H1 (cell line): ENCODE data around the gene SIGLEC15. TPM values are rescaled to one million over a fixed set of nuclear protein-coding genes. Genes with fewer than 3 reads are reported as not detected.
"Not testable (repeated sequence)": the region's sequence is repeated elsewhere in the genome, so short reads cannot be mapped to it uniquely, and the experiment has no call there.

ENCODE experiments used
- CTCF ChIA-PET: fragments of 300-600 bp; sonication (Branson Sonifier 250); formaldehyde crosslinking; loops from one replicate; lab custom pipeline; 2021; ENCODE audit not compliant: partially characterized antibody; lab: Charles Lee
- POLR2A ChIA-PET: fragments of 300-600 bp; sonication (Branson Sonifier 250); formaldehyde crosslinking; loops from one replicate; lab custom pipeline; 2021; ENCODE audit warnings: inconsistent platforms; ENCODE audit not compliant: partially characterized antibody; lab: Charles Lee
- DNase-seq, 2 experiments: peaks; one replicate each; pipeline versions ENCODE4 v3.0.0 to v3.0.0-alpha.2; 2010 to 2022; ENCODE audit warnings: low spot score in 2 of 2, low read depth in 1 of 2, mixed read lengths in 1 of 2
- FAIRE-seq: peaks from 2 replicates; lab custom pipeline; 2011; peaks lifted over from hg19 to GRCh38; lab: Jason Lieb, UNC
- H2AFZ ChIP-seq: 2 replicates; pipeline ENCODE4 v1.8.1; 2012; ENCODE audit warnings: low read length, inconsistent platforms
- H2AK5ac ChIP-seq: 2 replicates; pipeline ENCODE4 v1.6.1; 2013; ENCODE audit warnings: low read depth, low read length
- H2BK120ac ChIP-seq: replicated peaks from 2 replicates; pipeline ENCODE3; 2013; ENCODE audit warnings: low read depth, low read length, inconsistent platforms
- H2BK12ac ChIP-seq: 2 replicates; pipeline ENCODE4 v1.6.1; 2013; ENCODE audit warnings: low read depth, low read length
- H2BK15ac ChIP-seq: 2 replicates; pipeline ENCODE4 v1.6.1; 2013; ENCODE audit warnings: low read length
- H2BK20ac ChIP-seq: 2 replicates; pipeline ENCODE4 v1.6.1; 2013; ENCODE audit warnings: low read length
- H2BK5ac ChIP-seq: 2 replicates; pipeline ENCODE4 v1.6.1; 2013; ENCODE audit warnings: low read depth, low read length
- H3K14ac ChIP-seq: 2 replicates; pipeline ENCODE4 v1.6.1; 2013; ENCODE audit warnings: inconsistent platforms; ENCODE audit not compliant: insufficient read length
- H3K18ac ChIP-seq: 2 replicates; pipeline ENCODE4 v1.6.1; 2013; ENCODE audit warnings: low read length; ENCODE audit errors: extremely low read depth
- H3K23ac ChIP-seq: 2 replicates; pipeline ENCODE4 v1.6.1; 2013; ENCODE audit warnings: inconsistent platforms; ENCODE audit not compliant: insufficient read length
- H3K23me2 ChIP-seq: 2 replicates; pipeline ENCODE4 v1.6.1; 2013; ENCODE audit warnings: low read depth, low read length
- H3K27ac ChIP-seq: 2 replicates; pipeline ENCODE4 v1.6.1; 2011; ENCODE audit warnings: low read depth, low read length, inconsistent platforms
- H3K27me3 ChIP-seq, 4 experiments: replicated peaks in 1 of 4; 1 replicate in 1 of 4; 2 replicates in 3 of 4; pipeline versions ENCODE4 v1.6.1 to v1.8.1; 2011 to 2013; ENCODE audit warnings: low read length in 3 of 4, mild to moderate bottlenecking in 3 of 4, inconsistent platforms in 2 of 4, mixed read lengths in 2 of 4, moderate library complexity in 1 of 4; ENCODE audit not compliant: control insufficient read depth in 3 of 4, insufficient read depth in 3 of 4; ENCODE audit errors: extremely low read depth in 1 of 4
- H3K36me3 ChIP-seq, 4 experiments: 2 replicates each; pipeline versions ENCODE4 v1.6.1 to v1.8.1; 2011 to 2013; ENCODE audit warnings: mild to moderate bottlenecking in 4 of 4, low read length in 3 of 4, moderate library complexity in 2 of 4, control low read depth in 1 of 4, inconsistent platforms in 1 of 4; ENCODE audit not compliant: insufficient read depth in 4 of 4, control insufficient read depth in 2 of 4
- H3K4ac ChIP-seq: replicated peaks from 2 replicates; pipeline ENCODE3; 2013; ENCODE audit warnings: low read length, low read depth, mixed read lengths, inconsistent platforms; ENCODE audit not compliant: insufficient read length
- H3K4me1 ChIP-seq, 4 experiments: replicated peaks in 1 of 4; 1 replicate in 1 of 4; 2 replicates in 3 of 4; pipeline versions ENCODE4 v1.6.1 to v1.8.1; 2011 to 2013; ENCODE audit warnings: low read length in 3 of 4, inconsistent platforms in 2 of 4, mixed read lengths in 1 of 4; ENCODE audit not compliant: insufficient read depth in 4 of 4, control insufficient read depth in 3 of 4
- H3K4me2 ChIP-seq, 2 experiments: 2 replicates each; pipeline versions ENCODE4 v1.6.1 to v1.8.1; 2011 to 2013; ENCODE audit warnings: low read depth in 2 of 2, low read length in 2 of 2, control low read depth in 1 of 2, inconsistent platforms in 1 of 2, mild to moderate bottlenecking in 1 of 2; ENCODE audit not compliant: insufficient read depth in 1 of 2
- H3K4me3 ChIP-seq, 4 experiments: fragments of 200-600, 300-600 bp in 1 of 4; sonication (generic), shearing (Covaris generic), sonication (Bioruptor Twin) in 1 of 4; 2 replicates each; pipeline versions ENCODE4 v1.5.1 to v1.8.1; 2011 to 2016; ENCODE audit warnings: low read length in 4 of 4, low read depth in 3 of 4, control low read depth in 2 of 4, inconsistent platforms in 2 of 4, mild to moderate bottlenecking in 2 of 4, mixed read lengths in 1 of 4, moderate library complexity in 1 of 4; ENCODE audit not compliant: insufficient read depth in 2 of 4; ENCODE audit errors: extremely low read depth in 1 of 4
- H3K56ac ChIP-seq: replicated peaks from 2 replicates; pipeline ENCODE3; 2013; ENCODE audit warnings: low read depth, mild to moderate bottlenecking, mixed read lengths, low read length, inconsistent platforms; ENCODE audit not compliant: insufficient read length
- H3K79me1 ChIP-seq: 2 replicates; pipeline ENCODE4 v1.6.1; 2013; ENCODE audit warnings: low read depth, low read length, control low read depth
- H3K79me2 ChIP-seq, 2 experiments: 2 replicates each; pipeline versions ENCODE4 v1.6.1 to v1.8.1; 2012 to 2013; ENCODE audit warnings: low read length in 2 of 2, mild to moderate bottlenecking in 2 of 2, inconsistent platforms in 1 of 2; ENCODE audit not compliant: insufficient read depth in 2 of 2, control insufficient read depth in 1 of 2
- H3K9ac ChIP-seq, 4 experiments: replicated peaks in 1 of 4; 1 replicate in 1 of 4; 2 replicates in 3 of 4; pipeline versions ENCODE4 v1.6.1 to v1.8.1; 2011 to 2013; ENCODE audit warnings: low read depth in 3 of 4, low read length in 3 of 4, control low read depth in 2 of 4, mild to moderate bottlenecking in 2 of 4, moderate library complexity in 2 of 4, inconsistent platforms in 1 of 4; ENCODE audit errors: extremely low read depth in 1 of 4
- H3K9me3 ChIP-seq, 2 experiments: 2 replicates each; pipeline versions ENCODE4 v1.6.1 to v1.8.1; 2012 to 2013; ENCODE audit warnings: mild to moderate bottlenecking in 2 of 2, moderate library complexity in 2 of 2, control low read depth in 1 of 2, inconsistent platforms in 1 of 2, low read depth in 1 of 2, low read length in 1 of 2, mixed read lengths in 1 of 2; ENCODE audit not compliant: insufficient read depth in 2 of 2
- H4K20me1 ChIP-seq, 2 experiments: replicated peaks in 1 of 2; 2 replicates each; pipeline versions ENCODE3 to v1.8.1; 2011 to 2013; ENCODE audit warnings: inconsistent platforms in 2 of 2, low read length in 2 of 2, mild to moderate bottlenecking in 1 of 2; ENCODE audit not compliant: insufficient read depth in 2 of 2, control insufficient read depth in 1 of 2
- H4K5ac ChIP-seq: 2 replicates; pipeline ENCODE4 v1.6.1; 2013; ENCODE audit warnings: low read length, low read depth, mixed read lengths, inconsistent platforms; ENCODE audit not compliant: insufficient read length
- H4K8ac ChIP-seq: 2 replicates; pipeline ENCODE4 v1.8.0; 2013; ENCODE audit warnings: mild to moderate bottlenecking, moderate library complexity, low read length, inconsistent platforms; ENCODE audit not compliant: insufficient read depth; ENCODE audit errors: extremely low read depth
- H4K91ac ChIP-seq: replicated peaks from 2 replicates; pipeline ENCODE3; 2013; ENCODE audit warnings: low read length, mixed read lengths, inconsistent platforms; ENCODE audit not compliant: insufficient read length
- ASH2L ChIP-seq: fragments of 200-600, 300-600 bp; sonication (generic); IDR thresholded peaks from one replicate; pipeline ENCODE4 v1.7.1; 2017; ENCODE audit warnings: low read length
- CTCF ChIP-seq, 3 experiments: IDR thresholded peaks; 1 replicate in 2 of 3; 2 replicates in 1 of 3; pipeline versions ENCODE4 v1.5.1 to v1.6.1; 2011; ENCODE audit warnings: low read length in 3 of 3, mild to moderate bottlenecking in 3 of 3, inconsistent platforms in 2 of 3, low read depth in 1 of 3, moderate library complexity in 1 of 3; ENCODE audit not compliant: insufficient read depth in 1 of 3; ENCODE audit errors: control extremely low read depth in 1 of 3
- RAD21 ChIP-seq, 2 experiments: IDR thresholded peaks in 1 of 2; conservative IDR thresholded peaks in 1 of 2; 2 replicates each; pipeline ENCODE4 v1.6.1; 2011; ENCODE audit warnings: low read depth in 2 of 2, low read length in 2 of 2, improper control_type of control experiment in 1 of 2, inconsistent platforms in 1 of 2, mild to moderate bottlenecking in 1 of 2, moderate library complexity in 1 of 2
- SP1 ChIP-seq: IDR thresholded peaks from 2 replicates; pipeline ENCODE4 v1.6.1; 2011; ENCODE audit warnings: low read depth, low read length
- TCF12 ChIP-seq: IDR thresholded peaks from 2 replicates; pipeline ENCODE4 v1.6.1; 2011; ENCODE audit warnings: low read depth, mild to moderate bottlenecking, low read length
- YY1 ChIP-seq: IDR thresholded peaks from 2 replicates; pipeline ENCODE4 v1.6.1; 2011; ENCODE audit warnings: low read depth, mild to moderate bottlenecking, low read length
- WGBS, 2 experiments: shearing (Covaris generic) in 1 of 2; methylation state at CpG; one replicate each; pipeline versions ENCODE4 v1.1.6 to v1.1.7; 2013 to 2015; ENCODE audit warnings: low lambda C conversion rate in 2 of 2, mixed read lengths in 2 of 2, inconsistent platforms in 1 of 2, low coverage in 1 of 2, missing lambda C conversion rate in 1 of 2; ENCODE audit not compliant: insufficient replicate concordance in 2 of 2, insufficient coverage in 1 of 2, insufficient read length in 1 of 2; ENCODE audit errors: extremely low coverage in 1 of 2, missing lambda C conversion rate in 1 of 2; 5-methylcytosine and 5-hydroxymethylcytosine counted together
- polyA plus RNA-seq, 7 experiments: library from polyadenylated mRNA; depleted of rRNA in 3 of 7; stranded (reverse) in 5 of 7; unstranded in 2 of 7; fragments of >200 nt in 5 of 7; fragments of 200-250 nt in 2 of 7; gene quantifications; 1 replicate in 5 of 7; 2 replicates in 1 of 7; 4 replicates in 1 of 7; pipeline versions ENCODE4 v1.2.1 to v1.2.3, GENCODE V29; 2011 to 2013; ENCODE audit warnings: missing spikeins in 2 of 7, mixed read lengths in 2 of 7
- total RNA-seq: library from RNA; stranded (reverse); fragmentation: NEBNext Ultra II Directional; extraction: Animal tissue kit (Norgen Biotek cat#: 25700); gene quantifications from 2 replicates; pipeline ENCODE4 v1.2.1, GENCODE V29; 2021
- TF ChIP-seq, protein P1 (sequence below): IDR thresholded peaks from 2 replicates; pipeline ENCODE4 v1.6.1; 2012; ENCODE audit warnings: inconsistent platforms
- TF ChIP-seq, protein P2 (sequence below): IDR thresholded peaks from 2 replicates; pipeline ENCODE4 v1.6.1; 2012; ENCODE audit warnings: inconsistent platforms

Gene SIGLEC15
- total and polyA plus RNA-seq, 2 of the 8 experiments (the other 6 are each of a cell fraction or from before 2014, with no cell fraction given): 0.20 to 0.37 TPM

DNA sequence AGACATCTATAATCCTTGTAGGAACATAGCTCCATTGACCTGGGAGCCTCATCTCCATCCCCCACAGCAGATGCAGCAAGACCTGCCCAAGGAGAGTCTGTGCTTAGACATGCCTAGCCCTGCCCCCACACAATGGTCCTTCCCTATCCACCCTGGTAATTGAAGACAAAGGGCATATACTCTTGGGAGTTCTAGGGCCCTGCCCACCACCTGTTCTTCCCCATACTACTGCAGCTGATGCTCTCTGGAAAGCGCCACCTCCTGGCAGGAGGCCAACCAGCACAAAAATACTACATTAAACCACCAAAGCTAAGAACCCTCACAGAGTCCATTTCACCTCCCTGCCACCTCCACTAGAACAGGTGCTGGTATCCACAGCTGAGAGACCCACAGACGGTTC, 18.3 kb upstream of the SIGLEC15 start:
- peak overlapping the region; percentile 95 for H2AFZ ChIP-seq
- H3K79me1 ChIP-seq, H2BK15ac ChIP-seq, H4K91ac ChIP-seq, H3K14ac ChIP-seq, H3K4me1 ChIP-seq, H3K4me3 ChIP-seq, H3K9ac ChIP-seq, H3K4ac ChIP-seq, H3K36me3 ChIP-seq, H2AK5ac ChIP-seq, H4K5ac ChIP-seq, H3K27me3 ChIP-seq, H3K79me2 ChIP-seq, H3K27ac ChIP-seq, H4K20me1 ChIP-seq, H3K23ac ChIP-seq, H2BK120ac ChIP-seq, H3K23me2 ChIP-seq, H3K9me3 ChIP-seq, H3K56ac ChIP-seq: not testable (repeated sequence)
- H2BK20ac ChIP-seq: peak overlapping the region; percentile 86; the same call in 1 of the 2 replicates
- peak overlapping the region; percentile 62; the same call in 1 of the 2 replicates for H2BK12ac ChIP-seq
- peak; percentile 57 for FAIRE-seq
- 0 out of 2 replicates have a peak, but pooled peaks have one; percentile 23 for TF ChIP-seq YY1
- TF ChIP-seq, protein P1, sequence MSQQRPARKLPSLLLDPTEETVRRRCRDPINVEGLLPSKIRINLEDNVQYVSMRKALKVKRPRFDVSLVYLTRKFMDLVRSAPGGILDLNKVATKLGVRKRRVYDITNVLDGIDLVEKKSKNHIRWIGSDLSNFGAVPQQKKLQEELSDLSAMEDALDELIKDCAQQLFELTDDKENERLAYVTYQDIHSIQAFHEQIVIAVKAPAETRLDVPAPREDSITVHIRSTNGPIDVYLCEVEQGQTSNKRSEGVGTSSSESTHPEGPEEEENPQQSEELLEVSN: peak; percentile 46; the same call in 1 of the 2 replicates
- 0 out of 2 replicates have a peak, but pooled peaks have one; percentile 55 for TF ChIP-seq SP1
- TF ChIP-seq TCF12: 0 out of 2 replicates have a peak, but pooled peaks have one; percentile 52
- TF ChIP-seq, protein P2, sequence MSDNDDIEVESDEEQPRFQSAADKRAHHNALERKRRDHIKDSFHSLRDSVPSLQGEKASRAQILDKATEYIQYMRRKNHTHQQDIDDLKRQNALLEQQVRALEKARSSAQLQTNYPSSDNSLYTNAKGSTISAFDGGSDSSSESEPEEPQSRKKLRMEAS: peak; percentile 66
- peak; percentile 22 for TF ChIP-seq ASH2L
- peak; percentile 48 to 59 for TF ChIP-seq RAD21 (IDR thresholded peaks at IDR 0.05 in 1 of 2, conservative IDR thresholded peaks at IDR 0.05 in 1 of 2; ENCODE audit: low read depth in 2 of 2, low read length in 2 of 2)
- peak; percentile 53 to 62 (median 61) for TF ChIP-seq CTCF (IDR thresholded peaks at IDR 0.05; ENCODE audit: control extremely low read depth in 1 of 3, insufficient read depth in 1 of 3, low read depth in 1 of 3, low read length in 3 of 3)
- 37% methylated on average over 2 of the region's 2 CpGs; no CpG with 5 or more reads in 1 of the 2 experiments for WGBS, 2 experiments
- peak overlapping the region; percentile 72; the same call in 1 of the 2 replicates for H4K8ac ChIP-seq
- H3K18ac ChIP-seq: peak overlapping the region; percentile 57; the same call in 1 of the 2 replicates
- ChIA-PET POLR2A (interaction anchor here (0.9 to 1.5 kb wide), 3 partner anchors 27 to 70 kb away, joined by 3 read pairs; no protein-coding TSS in a partner anchor), CTCF (interaction anchor here (0.7 to 5.9 kb wide), 38 partner anchors 9 to 165 kb away, joined by 3 to 44 read pairs (median 5); partner anchors contain the start of gene SLC14A1)
- peak overlapping the region; percentile 55; the same call in 1 of the 2 replicates for H2BK5ac ChIP-seq
- 0 out of 4 replicates have a peak overlapping the region, but pooled peaks of 1 of the 2 experiments have one; percentile 21 for H3K4me2 ChIP-seq
- peak; percentile 23 to 82 for DNase-seq
